ENCODE measurements around the gene ABCA2. TPM values are rescaled to one million over a fixed set of nuclear protein-coding genes. Genes with fewer than 3 reads are reported as not detected.

Gene ABCA2
- total and polyA plus RNA-seq, 2 donors from 2014 or later: 39.2 to 72.1 TPM

- no peak for FAIRE-seq
- Histone ChIP-seq H3K36me3 (ENCODE audit: control insufficient read depth in 2 of 3, insufficient read depth in 3 of 3, low read length in 3 of 3) (no peaks in the 10 kb centered on the region), H3K9me3 (ENCODE audit: control insufficient read depth in 2 of 3, insufficient read depth in 1 of 3, low read length in 3 of 3) (no peaks in the 10 kb centered on the region), H3K27ac (ENCODE audit: low read depth in 2 of 2, low read length in 2 of 2) (peak overlapping the region in 1 of 2 donors; percentile 32), H3K4me3 (ENCODE audit: low read length in 3 of 3) (no peak overlapping the region), H3K4me1 (ENCODE audit: control insufficient read depth in 2 of 3, insufficient read depth in 2 of 3, low read depth in 1 of 3, low read length in 3 of 3) (peaks cover 0 to 13% (median 3%) of the 10 kb centered on the region in 3 donors), H3K9ac (ENCODE audit: low read length in 3 of 3) (no peak overlapping the region), H3K27me3 (ENCODE audit: control insufficient read depth, insufficient read depth, low read length) (no peaks in the 10 kb centered on the region)
- intact Hi-C loops (cut with DNase I): no loop called here
- TF ChIP-seq, protein P1, sequence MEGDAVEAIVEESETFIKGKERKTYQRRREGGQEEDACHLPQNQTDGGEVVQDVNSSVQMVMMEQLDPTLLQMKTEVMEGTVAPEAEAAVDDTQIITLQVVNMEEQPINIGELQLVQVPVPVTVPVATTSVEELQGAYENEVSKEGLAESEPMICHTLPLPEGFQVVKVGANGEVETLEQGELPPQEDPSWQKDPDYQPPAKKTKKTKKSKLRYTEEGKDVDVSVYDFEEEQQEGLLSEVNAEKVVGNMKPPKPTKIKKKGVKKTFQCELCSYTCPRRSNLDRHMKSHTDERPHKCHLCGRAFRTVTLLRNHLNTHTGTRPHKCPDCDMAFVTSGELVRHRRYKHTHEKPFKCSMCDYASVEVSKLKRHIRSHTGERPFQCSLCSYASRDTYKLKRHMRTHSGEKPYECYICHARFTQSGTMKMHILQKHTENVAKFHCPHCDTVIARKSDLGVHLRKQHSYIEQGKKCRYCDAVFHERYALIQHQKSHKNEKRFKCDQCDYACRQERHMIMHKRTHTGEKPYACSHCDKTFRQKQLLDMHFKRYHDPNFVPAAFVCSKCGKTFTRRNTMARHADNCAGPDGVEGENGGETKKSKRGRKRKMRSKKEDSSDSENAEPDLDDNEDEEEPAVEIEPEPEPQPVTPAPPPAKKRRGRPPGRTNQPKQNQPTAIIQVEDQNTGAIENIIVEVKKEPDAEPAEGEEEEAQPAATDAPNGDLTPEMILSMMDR (IDR thresholded peaks at IDR 0.05; ENCODE audit: borderline replicate concordance, extremely low read depth, insufficient read depth): no peak
- peak in 1 of 5 donors; percentile 42 for DNase-seq
Observed at GRCh38 chr9:137000177-137000930, 27.7 kb downstream of the ABCA2 start.

DNA sequence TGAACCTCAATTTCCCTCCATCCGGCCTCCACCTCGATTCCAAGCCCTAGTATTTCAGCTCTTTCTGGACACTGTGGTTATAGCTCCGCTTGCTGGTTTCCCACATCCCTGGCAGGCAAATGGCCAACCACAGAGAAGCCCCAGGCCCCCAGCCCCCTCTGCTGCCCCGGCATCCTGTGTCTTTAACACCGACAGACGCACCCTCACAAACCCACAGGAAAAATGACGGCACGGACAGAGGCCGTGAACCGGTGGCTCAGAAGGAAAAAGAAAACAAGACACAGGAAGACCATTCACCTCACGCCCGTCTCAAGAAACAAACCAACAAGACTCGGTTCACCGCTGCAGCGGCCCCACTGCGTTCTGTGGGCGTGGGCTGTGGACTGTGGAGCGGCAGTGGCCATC, 30.2 kb downstream of the ABCA2 start:
- peaks cover 0 to 17% (median 8%) of the 10 kb centered on the region in 3 donors for H3K4me1 ChIP-seq (ENCODE audit: control insufficient read depth in 2 of 3, insufficient read depth in 2 of 3, low read depth in 1 of 3, low read length in 3 of 3)
- intact Hi-C loops (cut with DNase I): no loop called here
- no peaks in the 10 kb centered on the region for H3K27me3 ChIP-seq (ENCODE audit: control insufficient read depth, insufficient read depth, low read length)
- peaks cover 0 to 5% (median 0%) of the 10 kb centered on the region in 3 donors for H3K36me3 ChIP-seq (ENCODE audit: control insufficient read depth in 2 of 3, insufficient read depth in 3 of 3, low read length in 3 of 3)
- no peak overlapping the region for H3K4me3 ChIP-seq (ENCODE audit: low read length in 3 of 3)
- H3K9ac ChIP-seq (ENCODE audit: low read length in 3 of 3): no peak overlapping the region
- TF ChIP-seq, protein P1 (IDR thresholded peaks at IDR 0.05; ENCODE audit: borderline replicate concordance, extremely low read depth, insufficient read depth): no peak
- H3K27ac ChIP-seq (ENCODE audit: low read depth in 2 of 2, low read length in 2 of 2): no peak overlapping the region
- no peak for FAIRE-seq
- DNase-seq: peak in 2 of 5 donors; percentile 22 to 40
- no peaks in the 10 kb centered on the region for H3K9me3 ChIP-seq (ENCODE audit: control insufficient read depth in 2 of 3, insufficient read depth in 1 of 3, low read length in 3 of 3)

- Histone ChIP-seq H3K36me3 (ENCODE audit: control insufficient read depth in 2 of 3, insufficient read depth in 3 of 3, low read length in 3 of 3) (peaks cover 0 to 5% (median 0%) of the 10 kb centered on the region in 3 donors), H3K4me3 (ENCODE audit: low read length in 3 of 3) (no peak overlapping the region), H3K9ac (ENCODE audit: low read length in 3 of 3) (no peak overlapping the region), H3K27ac (ENCODE audit: low read depth in 2 of 2, low read length in 2 of 2) (no peak overlapping the region), H3K27me3 (ENCODE audit: control insufficient read depth, insufficient read depth, low read length) (no peaks in the 10 kb centered on the region), H3K9me3 (ENCODE audit: control insufficient read depth in 2 of 3, insufficient read depth in 1 of 3, low read length in 3 of 3) (no peaks in the 10 kb centered on the region), H3K4me1 (ENCODE audit: control insufficient read depth in 2 of 3, insufficient read depth in 2 of 3, low read depth in 1 of 3, low read length in 3 of 3) (peaks cover 0 to 20% (median 10%) of the 10 kb centered on the region in 3 donors)
- TF ChIP-seq, protein P1 (IDR thresholded peaks at IDR 0.05; ENCODE audit: borderline replicate concordance, extremely low read depth, insufficient read depth): no peak
- intact Hi-C loops (cut with DNase I): no loop called here
- no peak for DNase-seq
- FAIRE-seq: no peak
Observed at GRCh38 chr9:136997371-136997770, 30.7 kb downstream of the ABCA2 start.

Measured in kidney (tissue), 14 donors.